NT2/D1 (cell line): ENCODE measurements around the gene MIER2.

ENCODE experiments used
- DNase-seq: peaks from one replicate; pipeline ENCODE4 v3.0.0-alpha.2; 2011; ENCODE audit warnings: low read depth, low spot score
- H3K27me3 ChIP-seq: 2 replicates; pipeline ENCODE4 v1.6.0; 2011; ENCODE audit warnings: mild to moderate bottlenecking; ENCODE audit not compliant: insufficient read length, insufficient read depth
- H3K36me3 ChIP-seq: 2 replicates; pipeline ENCODE4 v1.6.1; 2011; ENCODE audit warnings: mild to moderate bottlenecking, low read length, mixed read lengths; ENCODE audit not compliant: insufficient read depth, insufficient read length
- H3K4me1 ChIP-seq: 2 replicates; pipeline ENCODE4 v1.5.1; 2011; ENCODE audit not compliant: insufficient read depth, insufficient read length
- H3K4me3 ChIP-seq: 2 replicates; pipeline ENCODE4 v1.5.1; 2011; ENCODE audit warnings: low read depth; ENCODE audit not compliant: insufficient read length
- H3K9ac ChIP-seq: 2 replicates; pipeline ENCODE4 v1.6.0; 2011; ENCODE audit warnings: low read depth; ENCODE audit not compliant: insufficient read length
- H3K9me3 ChIP-seq: 2 replicates; pipeline ENCODE4 v1.5.1; 2011; ENCODE audit warnings: mild to moderate bottlenecking, low read length; ENCODE audit not compliant: insufficient read depth
- SUZ12 ChIP-seq: IDR thresholded peaks from 2 replicates; pipeline ENCODE4 v1.6.1; 2011; ENCODE audit not compliant: insufficient read length, insufficient read depth; ENCODE audit errors: extremely low read depth
- YY1 ChIP-seq: IDR thresholded peaks from 2 replicates; pipeline ENCODE4 v1.6.1; 2011; ENCODE audit not compliant: insufficient read length, insufficient read depth
- ZNF274 ChIP-seq: IDR thresholded peaks from 2 replicates; pipeline ENCODE4 v1.6.1; 2011; ENCODE audit warnings: mild to moderate bottlenecking, low read depth, low read length

The MIER2 gene

DNA sequence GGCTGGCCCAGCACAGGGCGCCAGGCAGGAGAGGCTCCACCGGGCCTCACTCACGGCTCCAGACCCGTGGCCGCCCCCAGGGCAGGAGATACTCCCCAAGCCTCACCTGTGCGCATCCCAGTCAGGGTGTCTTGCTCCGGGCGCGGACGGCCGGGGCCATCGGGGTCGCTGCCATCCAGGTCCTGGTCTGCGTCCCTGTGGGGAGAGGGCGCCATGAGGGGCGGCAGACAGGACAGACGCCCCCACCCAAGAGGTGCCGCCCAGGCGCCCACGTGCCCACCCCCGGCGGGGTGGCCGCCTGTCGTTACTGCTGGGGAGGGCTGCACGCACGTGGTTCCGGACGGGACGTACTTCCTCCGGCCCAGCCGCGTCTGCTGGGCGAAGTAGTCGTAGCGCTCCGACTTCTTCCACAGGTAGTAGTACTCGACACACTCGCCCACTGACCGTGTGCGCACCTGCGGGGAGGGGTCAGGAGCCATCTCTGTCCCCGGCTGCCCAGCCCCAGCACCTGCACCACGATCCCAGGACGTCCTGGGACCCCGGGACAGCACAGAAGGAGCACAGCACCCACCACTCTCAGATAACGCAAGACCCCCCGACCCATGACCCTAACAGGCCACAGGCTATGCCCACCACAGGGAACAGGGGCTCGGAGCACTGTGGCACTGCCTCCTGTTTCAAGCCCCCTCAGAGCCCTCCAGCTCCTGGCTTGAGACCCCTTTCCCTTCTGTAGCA lies 36.0 kb downstream of the MIER2 start:
- no peak overlapping the region for H3K9ac ChIP-seq
- peaks cover 8% of the 10 kb centered on the region for H3K4me1 ChIP-seq
- no peak for TF ChIP-seq SUZ12
- TF ChIP-seq ZNF274 = no peak
- no peak for TF ChIP-seq YY1
- no peak for DNase-seq
- H3K4me3 ChIP-seq = no peak overlapping the region
- no peaks in the 10 kb centered on the region for H3K27me3 ChIP-seq
- peaks cover 5% of the 10 kb centered on the region; the same call in 1 of the 2 replicates for H3K9me3 ChIP-seq
- H3K36me3 ChIP-seq = peaks cover 84% of the 10 kb centered on the region

DNA sequence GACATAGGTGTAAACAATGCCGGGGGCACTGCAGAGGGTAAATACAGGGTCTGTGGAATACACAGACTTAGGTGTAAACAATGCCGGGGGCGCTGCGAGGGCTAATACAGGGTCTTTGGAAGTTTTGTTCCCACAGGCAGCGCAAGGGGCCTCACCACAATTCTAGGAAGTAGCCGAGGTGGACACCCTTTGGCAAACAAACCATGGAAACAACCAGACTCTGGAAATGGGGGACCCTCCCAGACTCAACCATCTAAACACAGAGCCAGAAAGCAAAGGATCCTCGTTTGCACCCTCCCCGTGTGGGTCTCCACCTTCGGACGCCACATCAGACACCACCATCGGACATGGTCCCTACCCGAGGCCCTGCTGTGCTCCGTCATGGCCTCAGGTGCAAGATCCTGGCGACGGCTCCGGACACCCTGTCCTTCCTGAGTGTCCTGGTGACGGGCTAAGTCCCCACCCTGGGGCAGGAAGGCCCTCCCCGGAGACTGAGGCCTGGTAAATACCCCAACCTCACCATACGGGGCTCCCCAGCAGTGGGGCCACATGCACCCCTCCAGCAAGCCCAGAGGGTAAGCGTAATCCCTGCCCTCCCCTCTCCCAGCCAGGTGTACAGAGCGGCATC lies 36.7 kb downstream of the MIER2 start:
- peaks cover 5% of the 10 kb centered on the region; the same call in 1 of the 2 replicates for H3K9me3 ChIP-seq
- H3K9ac ChIP-seq = no peak overlapping the region
- H3K36me3 ChIP-seq = peaks cover 77% of the 10 kb centered on the region
- peaks cover 8% of the 10 kb centered on the region for H3K4me1 ChIP-seq
- no peak overlapping the region for H3K4me3 ChIP-seq
- no peak for DNase-seq
- TF ChIP-seq ZNF274 = no peak
- no peak for TF ChIP-seq SUZ12
- TF ChIP-seq YY1 = no peak
- no peaks in the 10 kb centered on the region for H3K27me3 ChIP-seq

DNA sequence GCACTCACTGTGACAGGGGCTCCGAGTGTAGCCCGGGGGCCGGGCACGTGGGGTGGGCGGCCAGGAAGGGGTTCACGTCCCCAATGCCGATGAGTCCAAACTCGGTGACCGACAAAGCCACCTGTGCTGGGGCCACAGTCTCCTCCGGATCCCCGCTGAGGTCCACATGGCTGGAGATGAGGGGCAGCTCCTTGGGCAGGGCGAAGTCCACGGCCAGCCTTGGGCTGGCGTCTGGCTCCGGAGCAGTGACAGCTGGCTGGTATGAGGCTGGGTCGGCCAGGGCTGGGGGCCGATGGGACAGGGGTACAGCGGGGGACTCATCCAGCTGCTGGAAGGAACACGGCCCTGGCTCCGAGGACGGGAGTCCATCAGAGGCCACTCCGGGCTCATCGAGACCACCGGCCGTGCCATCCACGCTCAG lies 37.5 kb downstream of the MIER2 start:
- Histone ChIP-seq H3K27me3 (no peaks in the 10 kb centered on the region), H3K9ac (no peak overlapping the region), H3K4me1 (peaks cover 8% of the 10 kb centered on the region), H3K4me3 (no peak overlapping the region), H3K9me3 (peaks cover 5% of the 10 kb centered on the region; the same call in 1 of the 2 replicates), H3K36me3 (peaks cover 76% of the 10 kb centered on the region)
- DNase-seq = no peak
- no peak for TF ChIP-seq SUZ12
- no peak for TF ChIP-seq YY1
- no peak for TF ChIP-seq ZNF274

DNA sequence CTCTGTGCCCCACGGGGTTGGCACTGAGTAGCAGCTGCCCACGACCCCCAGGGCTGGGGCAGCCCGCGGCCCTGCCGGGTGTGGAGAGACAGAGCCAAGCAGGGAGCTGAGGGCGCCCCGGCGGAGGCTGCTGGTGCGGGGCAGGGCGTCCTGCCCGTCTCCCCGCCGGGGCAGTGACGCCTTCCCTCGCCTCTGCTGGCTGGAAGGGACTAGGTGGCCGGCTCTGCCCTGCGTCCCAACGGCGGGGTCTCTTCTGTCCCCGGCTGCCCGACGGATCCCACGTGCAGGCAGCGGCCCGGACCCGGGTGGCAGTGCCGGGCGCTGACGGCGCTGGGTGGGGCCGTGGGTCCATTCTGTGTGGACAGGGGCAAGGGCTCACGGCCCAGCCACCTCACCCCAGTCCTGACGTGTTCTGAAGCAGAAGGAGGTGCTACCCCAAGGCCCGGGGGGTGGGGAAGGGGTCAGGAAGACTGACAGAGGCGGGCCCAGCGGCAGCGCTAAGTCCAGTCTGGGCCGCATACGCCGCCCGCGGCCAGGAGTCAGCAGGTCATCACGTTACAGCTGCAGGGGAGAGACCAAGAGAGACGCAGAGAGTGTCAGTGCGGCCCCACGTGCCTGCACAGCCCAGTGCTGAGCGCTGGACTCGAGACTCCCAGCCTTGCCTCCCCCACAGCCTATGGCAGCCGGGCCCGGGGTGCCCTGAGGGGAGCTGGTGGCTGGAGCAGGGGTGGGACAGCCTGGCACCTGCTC lies 38.3 kb downstream of the MIER2 start:
- no peak for DNase-seq
- peaks cover 68% of the 10 kb centered on the region for H3K36me3 ChIP-seq
- H3K27me3 ChIP-seq = no peaks in the 10 kb centered on the region
- H3K4me3 ChIP-seq = no peak overlapping the region
- H3K4me1 ChIP-seq = peaks cover 8% of the 10 kb centered on the region
- H3K9ac ChIP-seq = no peak overlapping the region
- TF ChIP-seq SUZ12 = no peak
- H3K9me3 ChIP-seq = peaks cover 5% of the 10 kb centered on the region; the same call in 1 of the 2 replicates

DNA sequence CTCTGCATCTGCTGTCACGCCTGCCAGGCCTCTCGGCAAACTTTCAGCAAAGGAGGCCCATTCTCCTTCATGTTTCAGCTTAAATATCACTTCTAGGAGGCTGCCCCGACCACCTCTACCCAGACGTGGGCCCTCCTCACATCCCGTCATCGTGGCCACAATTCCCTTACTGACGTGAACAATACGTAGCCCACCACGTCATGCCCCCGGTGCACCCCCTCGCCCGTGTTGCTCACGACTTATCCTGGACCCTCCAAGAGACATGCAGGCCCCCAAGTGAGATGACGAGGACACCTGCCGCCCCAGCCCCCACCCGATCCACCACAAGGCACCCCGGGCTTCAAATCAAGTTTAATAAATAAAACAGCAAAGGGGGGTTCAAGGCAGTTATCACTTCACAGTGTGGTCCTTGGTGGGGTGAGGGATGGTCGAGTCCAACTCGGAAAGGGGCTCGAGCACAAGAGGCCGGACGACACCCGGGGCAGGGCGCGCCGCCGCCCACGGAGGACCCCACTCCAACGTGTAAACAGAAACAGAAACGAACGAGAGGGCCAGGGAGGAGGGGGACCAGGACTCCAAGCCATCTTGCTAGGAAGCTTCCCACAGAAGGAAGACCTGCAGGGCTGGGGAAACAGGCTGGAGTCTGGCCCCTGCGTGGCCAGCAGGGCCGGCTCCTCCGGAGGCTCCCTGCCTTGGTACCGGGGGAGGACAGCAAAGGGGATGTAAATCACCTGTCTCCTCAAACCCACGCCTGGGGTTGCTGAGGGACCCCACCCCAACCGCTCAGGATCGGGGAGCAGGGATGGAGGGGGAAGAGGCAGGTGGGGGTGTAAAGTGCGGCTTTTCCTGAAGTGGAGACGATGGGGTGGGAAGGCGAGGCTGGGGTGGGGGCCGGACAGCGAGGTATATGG lies 39.1 kb downstream of the MIER2 start:
- Histone ChIP-seq H3K36me3 (peaks cover 60% of the 10 kb centered on the region), H3K9ac (no peak overlapping the region), H3K4me1 (peaks cover 8% of the 10 kb centered on the region), H3K4me3 (no peak overlapping the region), H3K9me3 (no peaks in the 10 kb centered on the region; the same call in 1 of the 2 replicates), H3K27me3 (no peaks in the 10 kb centered on the region)
- TF ChIP-seq YY1 (no peak), SUZ12 (no peak), ZNF274 (no peak)
- no peak for DNase-seq

DNA sequence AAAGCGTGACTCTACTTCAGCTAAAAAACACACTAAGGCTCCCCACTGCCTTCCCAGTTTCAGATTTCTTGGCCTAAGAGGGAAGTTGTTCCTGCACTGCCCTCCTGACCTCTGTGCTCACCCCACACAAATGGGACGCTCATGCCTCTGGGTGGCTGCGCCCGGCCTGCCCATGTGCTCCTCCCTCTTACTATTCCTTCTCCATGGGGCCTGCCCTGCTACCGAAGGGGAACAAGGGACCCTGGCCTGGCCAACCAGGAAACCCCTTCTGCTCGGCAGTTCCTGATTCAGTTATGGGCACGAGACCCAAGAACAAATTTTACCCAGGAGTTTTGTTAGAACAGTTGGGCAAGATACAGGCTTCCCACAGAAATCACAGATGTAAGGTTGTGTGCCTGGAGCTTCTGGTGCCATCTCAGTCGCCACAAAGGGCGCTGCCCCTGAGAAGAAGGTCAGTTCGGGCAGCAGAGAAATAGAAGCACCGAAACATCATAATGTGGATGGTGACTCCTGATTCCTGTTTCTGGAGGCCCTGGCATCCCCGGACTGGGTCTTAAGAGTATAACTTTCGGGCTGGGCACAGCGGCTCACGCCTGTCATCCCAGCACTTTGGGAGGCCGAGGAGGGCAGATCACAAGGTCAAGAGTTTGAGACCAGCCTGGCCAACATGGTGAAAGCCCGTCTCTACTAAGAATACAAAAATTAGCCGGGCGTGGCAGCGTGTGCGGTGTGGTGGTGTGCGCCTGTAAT lies 47.9 kb downstream of the MIER2 start:
- Histone ChIP-seq H3K4me3 (no peak overlapping the region), H3K36me3 (no peaks in the 10 kb centered on the region), H3K9ac (no peak overlapping the region), H3K27me3 (peaks cover 16% of the 10 kb centered on the region), H3K9me3 (no peaks in the 10 kb centered on the region; the same call in 1 of the 2 replicates), H3K4me1 (peaks cover 16% of the 10 kb centered on the region)
- DNase-seq = no peak
- TF ChIP-seq ZNF274 (no peak), YY1 (no peak), SUZ12 (no peak)
